HEK293 (cell line): Measurements from ENCODE around the gene OR2V1.
"Not testable (repeated sequence)": the region's sequence is repeated elsewhere in the genome, so short reads cannot be mapped to it uniquely, and the experiment has no call there.

Experiments
- CTCF ChIA-PET: fragments of 350-600 bp; formaldehyde crosslinking; extraction: SDS; loops from one replicate; lab custom pipeline; 2021; ENCODE audit warnings: antibody characterized with exemption; lab: Yijun Ruan, JAX
- POLR2A ChIA-PET: fragments of 300-600 bp; formaldehyde crosslinking; extraction: SDS; loops from one replicate; lab custom pipeline; 2020; ENCODE audit warnings: antibody characterized with exemption, inconsistent platforms; lab: Yijun Ruan, JAX
- H3K27ac ChIP-seq: fragments of 200-500 bp; sonication (Bioruptor generic); 2 replicates; pipeline ENCODE4 v1.5.1; 2014; ENCODE audit warnings: low read depth, low read length, control low read depth, inconsistent platforms; ENCODE audit errors: extremely low read depth
- H3K36me3 ChIP-seq, 2 experiments: fragments of 200-500 bp in 1 of 2; sonication (Bioruptor generic) in 1 of 2; 1 replicate in 1 of 2; 2 replicates in 1 of 2; pipeline ENCODE4 v1.5.1; 2014 to 2017; ENCODE audit warnings: inconsistent platforms in 2 of 2, low read length in 2 of 2; ENCODE audit not compliant: control insufficient read depth in 2 of 2, insufficient read depth in 1 of 2
- H3K4me1 ChIP-seq: fragments of 200-500 bp; sonication (Bioruptor generic); 2 replicates; pipeline ENCODE4 v1.5.1; 2014; ENCODE audit warnings: mild to moderate bottlenecking, low read length, inconsistent platforms; ENCODE audit not compliant: control insufficient read depth, insufficient read depth
- H3K4me3 ChIP-seq: 2 replicates; pipeline ENCODE4 v1.5.1; 2011; ENCODE audit warnings: low read depth, mild to moderate bottlenecking, control low read depth, low read length, moderate library complexity
- H3K9me3 ChIP-seq: fragments of 200-500 bp; sonication (Bioruptor generic); 2 replicates; pipeline ENCODE4 v1.5.1; 2014; ENCODE audit warnings: low read depth, low read length, inconsistent platforms; ENCODE audit not compliant: control insufficient read depth, insufficient read depth
- ATF2 ChIP-seq: fragments of 450-650 bp; formaldehyde crosslinking; IDR thresholded peaks from 2 replicates; pipeline ENCODE4 v1.5.1; 2016; ENCODE audit warnings: missing biosample characterization, missing genetic modification characterization, low read depth
- GLI4 ChIP-seq: fragments of 450-650 bp; formaldehyde crosslinking; IDR thresholded peaks from 2 replicates; pipeline ENCODE4 v1.5.1; 2016; ENCODE audit warnings: missing biosample characterization, missing genetic modification characterization
- MZF1 ChIP-seq: fragments of 450-650 bp; formaldehyde crosslinking; IDR thresholded peaks from 2 replicates; pipeline ENCODE4 v1.5.1; 2017; ENCODE audit warnings: missing biosample characterization, missing genetic modification characterization, borderline replicate concordance
- ZBTB20 ChIP-seq: fragments of 450-650 bp; formaldehyde crosslinking; IDR thresholded peaks from 2 replicates; pipeline ENCODE4 v1.5.1; 2016; ENCODE audit warnings: missing biosample characterization, missing genetic modification characterization
- ZNF146 ChIP-seq: fragments of 450-650 bp; formaldehyde crosslinking; IDR thresholded peaks from 2 replicates; pipeline ENCODE4 v1.5.1; 2016; ENCODE audit warnings: missing biosample characterization, missing genetic modification characterization
- ZNF18 ChIP-seq: fragments of 450-650 bp; formaldehyde crosslinking; IDR thresholded peaks from 2 replicates; pipeline ENCODE4 v1.5.1; 2016; ENCODE audit warnings: missing biosample characterization, missing genetic modification characterization
- ZNF76 ChIP-seq: fragments of 450-650 bp; formaldehyde crosslinking; IDR thresholded peaks from 2 replicates; pipeline ENCODE4; 2016; ENCODE audit warnings: low read depth, missing biosample characterization, missing genetic modification characterization, borderline replicate concordance

The OR2V1 gene

GRCh38 chr5:181098762-181099601 is 32.0 kb downstream of the OR2V1 start (continued):
- TF ChIP-seq ZNF18, result peak; percentile 54; the same call in 1 of the 2 replicates
- no peak for TF ChIP-seq ZNF76
- no peak; the same call in 1 of the 2 replicates for TF ChIP-seq GLI4 (tag by site-specific recombination)
- peak; percentile 86 for TF ChIP-seq ZBTB20 (tag by site-specific recombination)
- peak; percentile 74; the same call in 1 of the 2 replicates for TF ChIP-seq ATF2 (tag by site-specific recombination)
- no peak for TF ChIP-seq MZF1 (tag by site-specific recombination)
- TF ChIP-seq, all 188 proteins: peak for 39

- H3K36me3 ChIP-seq, H3K4me1 ChIP-seq, H3K9me3 ChIP-seq, POLR2A ChIA-PET, H3K4me3 ChIP-seq, CTCF ChIA-PET, H3K27ac ChIP-seq: not testable (repeated sequence)
Measured at GRCh38 chr5:181097759-181098491, 33.0 kb downstream of the OR2V1 start.

- CTCF ChIA-PET, H3K4me3 ChIP-seq, H3K27ac ChIP-seq, POLR2A ChIA-PET, H3K9me3 ChIP-seq, H3K4me1 ChIP-seq, H3K36me3 ChIP-seq: not testable (repeated sequence)
Measured at GRCh38 chr5:181097383-181097753, 33.6 kb downstream of the OR2V1 start.

- POLR2A ChIA-PET, CTCF ChIA-PET, H3K9me3 ChIP-seq, H3K4me3 ChIP-seq, H3K27ac ChIP-seq, H3K36me3 ChIP-seq, H3K4me1 ChIP-seq: not testable (repeated sequence)
Measured at GRCh38 chr5:181096721-181097382, 34.1 kb downstream of the OR2V1 start.

- H3K9me3 ChIP-seq, CTCF ChIA-PET, POLR2A ChIA-PET, H3K27ac ChIP-seq, H3K36me3 ChIP-seq, H3K4me3 ChIP-seq, H3K4me1 ChIP-seq: not testable (repeated sequence)
- peak; percentile 86 for TF ChIP-seq ZNF146 (tag by site-specific recombination)
Measured at GRCh38 chr5:181095162-181095561, 35.8 kb downstream of the OR2V1 start.
